ENCODE measurements around the gene CBFA2T3.

CBFA2T3 gene

GRCh38 chr16:88930716-88931115, 46.3 kb downstream of the CBFA2T3 start:
- Histone ChIP-seq H3K9me3 (ENCODE audit: control insufficient read depth, insufficient read depth, low read depth, low read length) (no peaks in the 10 kb centered on the region), H3K4me1 (ENCODE audit: control insufficient read depth, insufficient read depth, low read length) (no peaks in the 10 kb centered on the region), H3K27ac (ENCODE audit: extremely low read depth, low read depth, low read length) (no peak overlapping the region), H3K4me3 (ENCODE audit: low read depth, low read length) (no peak overlapping the region), H3K36me3 (ENCODE audit: control insufficient read depth in 2 of 2, insufficient read depth in 1 of 2, low read length in 2 of 2) (no peaks in the 10 kb centered on the region)
- TF ChIP-seq TRIM28 (IDR thresholded peaks at IDR 0.05; ENCODE audit: borderline replicate concordance, low read length) (no peak), GLIS2 (tag by site-specific recombination; IDR thresholded peaks at IDR 0.05) (no peak)
- CTCF ChIA-PET: no interaction called here
- POLR2A ChIA-PET: no interaction called here

GRCh38 chr16:88929091-88929445, 47.9 kb downstream of the CBFA2T3 start:
- Histone ChIP-seq H3K9me3 (ENCODE audit: control insufficient read depth, insufficient read depth, low read depth, low read length) (no peaks in the 10 kb centered on the region), H3K4me3 (ENCODE audit: low read depth, low read length) (no peak overlapping the region), H3K36me3 (ENCODE audit: control insufficient read depth in 2 of 2, insufficient read depth in 1 of 2, low read length in 2 of 2) (no peaks in the 10 kb centered on the region), H3K4me1 (ENCODE audit: control insufficient read depth, insufficient read depth, low read length) (no peaks in the 10 kb centered on the region; the same call in 1 of the 2 replicates), H3K27ac (ENCODE audit: extremely low read depth, low read depth, low read length) (no peak overlapping the region)
- ChIA-PET POLR2A (no interaction called here), CTCF (no interaction called here)
- no peak for TF ChIP-seq ZNF629 (tag by site-specific recombination; IDR thresholded peaks at IDR 0.05)
- no peak for TF ChIP-seq ZNF423 (tag by site-specific recombination; IDR thresholded peaks at IDR 0.05)
- TF ChIP-seq ZIC2 (tag by site-specific recombination; IDR thresholded peaks at IDR 0.05): no peak
- TF ChIP-seq, protein P1, sequence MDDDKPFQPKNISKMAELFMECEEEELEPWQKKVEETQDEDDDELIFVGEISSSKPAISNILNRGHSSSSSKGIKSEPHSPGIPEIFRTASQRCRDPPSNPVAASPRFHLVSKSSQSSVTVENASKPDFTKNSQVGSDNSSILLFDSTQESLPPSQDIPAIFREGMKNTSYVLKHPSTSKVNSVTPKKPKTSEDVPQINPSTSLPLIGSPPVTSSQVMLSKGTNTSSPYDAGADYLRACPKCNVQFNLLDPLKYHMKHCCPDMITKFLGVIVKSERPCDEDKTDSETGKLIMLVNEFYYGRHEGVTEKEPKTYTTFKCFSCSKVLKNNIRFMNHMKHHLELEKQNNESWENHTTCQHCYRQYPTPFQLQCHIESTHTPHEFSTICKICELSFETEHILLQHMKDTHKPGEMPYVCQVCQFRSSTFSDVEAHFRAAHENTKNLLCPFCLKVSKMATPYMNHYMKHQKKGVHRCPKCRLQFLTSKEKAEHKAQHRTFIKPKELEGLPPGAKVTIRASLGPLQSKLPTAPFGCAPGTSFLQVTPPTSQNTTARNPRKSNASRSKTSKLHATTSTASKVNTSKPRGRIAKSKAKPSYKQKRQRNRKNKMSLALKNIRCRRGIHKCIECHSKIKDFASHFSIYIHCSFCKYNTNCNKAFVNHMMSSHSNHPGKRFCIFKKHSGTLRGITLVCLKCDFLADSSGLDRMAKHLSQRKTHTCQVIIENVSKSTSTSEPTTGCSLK (tag by site-specific recombination; IDR thresholded peaks at IDR 0.05): no peak
- TF ChIP-seq, protein P2, sequence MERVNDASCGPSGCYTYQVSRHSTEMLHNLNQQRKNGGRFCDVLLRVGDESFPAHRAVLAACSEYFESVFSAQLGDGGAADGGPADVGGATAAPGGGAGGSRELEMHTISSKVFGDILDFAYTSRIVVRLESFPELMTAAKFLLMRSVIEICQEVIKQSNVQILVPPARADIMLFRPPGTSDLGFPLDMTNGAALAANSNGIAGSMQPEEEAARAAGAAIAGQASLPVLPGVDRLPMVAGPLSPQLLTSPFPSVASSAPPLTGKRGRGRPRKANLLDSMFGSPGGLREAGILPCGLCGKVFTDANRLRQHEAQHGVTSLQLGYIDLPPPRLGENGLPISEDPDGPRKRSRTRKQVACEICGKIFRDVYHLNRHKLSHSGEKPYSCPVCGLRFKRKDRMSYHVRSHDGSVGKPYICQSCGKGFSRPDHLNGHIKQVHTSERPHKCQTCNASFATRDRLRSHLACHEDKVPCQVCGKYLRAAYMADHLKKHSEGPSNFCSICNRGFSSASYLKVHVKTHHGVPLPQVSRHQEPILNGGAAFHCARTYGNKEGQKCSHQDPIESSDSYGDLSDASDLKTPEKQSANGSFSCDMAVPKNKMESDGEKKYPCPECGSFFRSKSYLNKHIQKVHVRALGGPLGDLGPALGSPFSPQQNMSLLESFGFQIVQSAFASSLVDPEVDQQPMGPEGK (tag by site-specific recombination; IDR thresholded peaks at IDR 0.05): no peak
- TF ChIP-seq ZNF426 (tag by site-specific recombination; IDR thresholded peaks at IDR 0.05): no peak
- TF ChIP-seq ZEB2 (tag by site-specific recombination; IDR thresholded peaks at IDR 0.05): no peak
- TF ChIP-seq, protein P3, sequence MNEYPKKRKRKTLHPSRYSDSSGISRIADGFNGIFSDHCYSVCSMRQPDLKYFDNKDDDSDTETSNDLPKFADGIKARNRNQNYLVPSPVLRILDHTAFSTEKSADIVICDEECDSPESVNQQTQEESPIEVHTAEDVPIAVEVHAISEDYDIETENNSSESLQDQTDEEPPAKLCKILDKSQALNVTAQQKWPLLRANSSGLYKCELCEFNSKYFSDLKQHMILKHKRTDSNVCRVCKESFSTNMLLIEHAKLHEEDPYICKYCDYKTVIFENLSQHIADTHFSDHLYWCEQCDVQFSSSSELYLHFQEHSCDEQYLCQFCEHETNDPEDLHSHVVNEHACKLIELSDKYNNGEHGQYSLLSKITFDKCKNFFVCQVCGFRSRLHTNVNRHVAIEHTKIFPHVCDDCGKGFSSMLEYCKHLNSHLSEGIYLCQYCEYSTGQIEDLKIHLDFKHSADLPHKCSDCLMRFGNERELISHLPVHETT (tag by site-specific recombination; IDR thresholded peaks at IDR 0.05): no peak
- no peak for TF ChIP-seq ZNF114 (tag by site-specific recombination; IDR thresholded peaks at IDR 0.05)
- no peak for TF ChIP-seq ZSCAN18 (tag by site-specific recombination; IDR thresholded peaks at IDR 0.05)
- TF ChIP-seq TRIM28 (IDR thresholded peaks at IDR 0.05; ENCODE audit: borderline replicate concordance, low read length): no peak
- TF ChIP-seq ZNF221 (tag by site-specific recombination; IDR thresholded peaks at IDR 0.05; ENCODE audit: borderline replicate concordance): no peak
- TF ChIP-seq, protein P4, sequence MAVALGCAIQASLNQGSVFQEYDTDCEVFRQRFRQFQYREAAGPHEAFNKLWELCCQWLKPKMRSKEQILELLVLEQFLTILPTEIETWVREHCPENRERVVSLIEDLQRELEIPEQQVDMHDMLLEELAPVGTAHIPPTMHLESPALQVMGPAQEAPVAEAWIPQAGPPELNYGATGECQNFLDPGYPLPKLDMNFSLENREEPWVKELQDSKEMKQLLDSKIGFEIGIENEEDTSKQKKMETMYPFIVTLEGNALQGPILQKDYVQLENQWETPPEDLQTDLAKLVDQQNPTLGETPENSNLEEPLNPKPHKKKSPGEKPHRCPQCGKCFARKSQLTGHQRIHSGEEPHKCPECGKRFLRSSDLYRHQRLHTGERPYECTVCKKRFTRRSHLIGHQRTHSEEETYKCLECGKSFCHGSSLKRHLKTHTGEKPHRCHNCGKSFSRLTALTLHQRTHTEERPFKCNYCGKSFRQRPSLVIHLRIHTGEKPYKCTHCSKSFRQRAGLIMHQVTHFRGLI (tag by site-specific recombination; IDR thresholded peaks at IDR 0.05): no peak

Measured in HEK293 (cell line).